HepG2 (cell line): ENCODE results near the gene BEAN1. TPM values are rescaled to one million over a fixed set of nuclear protein-coding genes. Genes with fewer than 3 reads are reported as not detected.

ENCODE experiments used
- AGO1 ChIP-seq: fragments of 200-400 bp; formaldehyde crosslinking; IDR thresholded peaks from 2 replicates; pipeline ENCODE4 v1.6.1; 2017; ENCODE audit warnings: mild to moderate bottlenecking, low read depth, low read length, moderate library complexity; ENCODE audit not compliant: poor library complexity, severe bottlenecking
- CREB3 ChIP-seq: sonication (generic); formaldehyde crosslinking; IDR thresholded peaks from 2 replicates; pipeline ENCODE4 v1.5.0; 2020; ENCODE audit warnings: missing genetic modification reagents
- EHMT2 ChIP-seq: fragments of 200-600 bp; sonication (generic); IDR thresholded peaks from 2 replicates; pipeline ENCODE4 v1.7.0; 2017; ENCODE audit warnings: antibody characterized with exemption, low read depth, low read length, borderline replicate concordance
- FOSL1 ChIP-seq: sonication (generic); formaldehyde crosslinking; IDR thresholded peaks from 2 replicates; pipeline ENCODE4 v1.9.0; 2021; ENCODE audit warnings: missing genetic modification reagents, borderline replicate concordance
- HCFC1 ChIP-seq: fragments of 150-350 bp; IDR thresholded peaks from 2 replicates; pipeline ENCODE4 v1.6.1; 2014; ENCODE audit warnings: low read depth, low read length
- HOXD1 ChIP-seq: sonication (generic); formaldehyde crosslinking; IDR thresholded peaks from 2 replicates; pipeline ENCODE4 v1.5.0; 2020; ENCODE audit warnings: missing genetic modification reagents
- PLSCR1 ChIP-seq: sonication (generic); formaldehyde crosslinking; IDR thresholded peaks from 2 replicates; pipeline ENCODE4 v1.5.0; 2020; ENCODE audit warnings: missing genetic modification reagents, mild to moderate bottlenecking, borderline replicate concordance
- STAG1 ChIP-seq: sonication (generic); formaldehyde crosslinking; IDR thresholded peaks from 2 replicates; pipeline ENCODE4 v1.4.0; 2020; ENCODE audit warnings: missing genetic modification reagents
- XRCC5 ChIP-seq: fragments of 200-400 bp; formaldehyde crosslinking; optimal IDR thresholded peaks from 2 replicates; pipeline ENCODE3; 2017; ENCODE audit warnings: mild to moderate bottlenecking, low read length
- ZNF180 ChIP-seq: sonication (generic); formaldehyde crosslinking; IDR thresholded peaks from 2 replicates; pipeline ENCODE4 v1.4.0; 2020; ENCODE audit warnings: low read depth, missing genetic modification reagents, borderline replicate concordance
- ZNF3 ChIP-seq: IDR thresholded peaks from 2 replicates; pipeline ENCODE4 v1.7.0; 2017; ENCODE audit warnings: inconsistent platforms
- ZNF441 ChIP-seq: sonication (generic); formaldehyde crosslinking; IDR thresholded peaks from 2 replicates; pipeline ENCODE4 v1.7.0; 2021; ENCODE audit warnings: missing genetic modification reagents, borderline replicate concordance
- polyA plus RNA-seq, 8 experiments: library from polyadenylated mRNA; depleted of rRNA in 3 of 8; stranded (reverse) in 7 of 8; unstranded in 1 of 8; fragments of >200 nt; fragmentation: Illumina TruSeq in 4 of 8; extraction: Trizol in 4 of 8; gene quantifications; 2 replicates each; pipeline versions ENCODE4 v1.2.1 to v1.2.3, GENCODE V29; 2011 to 2016; ENCODE audit warnings: low read depth in 4 of 8, missing spikeins in 1 of 8, mixed read lengths in 1 of 8; ENCODE audit not compliant: insufficient read depth in 1 of 8
- total RNA-seq, 5 experiments: library from RNA; depleted of rRNA; stranded (reverse); fragments of >200 nt; fragmentation: Illumina TruSeq; extraction: Trizol; gene quantifications; 2 replicates each; pipeline ENCODE4 v1.2.3, GENCODE V29; 2016; ENCODE audit warnings: low read depth in 1 of 5
- TF ChIP-seq, protein P1 (sequence below): sonication (generic); formaldehyde crosslinking; IDR thresholded peaks from 2 replicates; pipeline ENCODE4 v1.9.0; 2022; ENCODE audit warnings: missing genetic modification reagents, mild to moderate bottlenecking, borderline replicate concordance
- TF ChIP-seq, protein P2 (sequence below): sonication (generic); formaldehyde crosslinking; IDR thresholded peaks from 2 replicates; pipeline ENCODE4 v1.4.0; 2020; ENCODE audit warnings: mild to moderate bottlenecking, missing genetic modification reagents
- TF ChIP-seq, protein P3 (sequence below): sonication (generic); formaldehyde crosslinking; IDR thresholded peaks from 2 replicates; pipeline ENCODE4 v1.9.0; 2021; ENCODE audit warnings: mild to moderate bottlenecking, missing genetic modification reagents

The BEAN1 gene
- total and polyA plus RNA-seq, 2 of the 13 experiments (the other 11 are each of a cell fraction or from before 2014, with no cell fraction given) = 0.53 to 1.4 TPM

GRCh38 chr16:66406534-66407221 is 20.4 kb upstream of the BEAN1 start (continued):
- TF ChIP-seq, protein P1, sequence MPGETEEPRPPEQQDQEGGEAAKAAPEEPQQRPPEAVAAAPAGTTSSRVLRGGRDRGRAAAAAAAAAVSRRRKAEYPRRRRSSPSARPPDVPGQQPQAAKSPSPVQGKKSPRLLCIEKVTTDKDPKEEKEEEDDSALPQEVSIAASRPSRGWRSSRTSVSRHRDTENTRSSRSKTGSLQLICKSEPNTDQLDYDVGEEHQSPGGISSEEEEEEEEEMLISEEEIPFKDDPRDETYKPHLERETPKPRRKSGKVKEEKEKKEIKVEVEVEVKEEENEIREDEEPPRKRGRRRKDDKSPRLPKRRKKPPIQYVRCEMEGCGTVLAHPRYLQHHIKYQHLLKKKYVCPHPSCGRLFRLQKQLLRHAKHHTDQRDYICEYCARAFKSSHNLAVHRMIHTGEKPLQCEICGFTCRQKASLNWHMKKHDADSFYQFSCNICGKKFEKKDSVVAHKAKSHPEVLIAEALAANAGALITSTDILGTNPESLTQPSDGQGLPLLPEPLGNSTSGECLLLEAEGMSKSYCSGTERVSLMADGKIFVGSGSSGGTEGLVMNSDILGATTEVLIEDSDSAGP (CRISPR knock-in tag) = peak; percentile 73
- TF ChIP-seq CREB3 (CRISPR knock-in tag) (no peak), STAG1 (CRISPR knock-in tag) (peak; percentile 97), ZNF441 (CRISPR knock-in tag) (no peak), XRCC5 (peak; percentile 72), FOSL1 (CRISPR knock-in tag) (no peak), HCFC1 (no peak), ZNF180 (CRISPR knock-in tag) (no peak), AGO1 (no peak), ZNF3 (CRISPR knock-in tag) (no peak), PLSCR1 (no peak), EHMT2 (no peak), HOXD1 (CRISPR knock-in tag) (0 out of 2 replicates have a peak, but pooled peaks have one; percentile 20)
- TF ChIP-seq, protein P2, sequence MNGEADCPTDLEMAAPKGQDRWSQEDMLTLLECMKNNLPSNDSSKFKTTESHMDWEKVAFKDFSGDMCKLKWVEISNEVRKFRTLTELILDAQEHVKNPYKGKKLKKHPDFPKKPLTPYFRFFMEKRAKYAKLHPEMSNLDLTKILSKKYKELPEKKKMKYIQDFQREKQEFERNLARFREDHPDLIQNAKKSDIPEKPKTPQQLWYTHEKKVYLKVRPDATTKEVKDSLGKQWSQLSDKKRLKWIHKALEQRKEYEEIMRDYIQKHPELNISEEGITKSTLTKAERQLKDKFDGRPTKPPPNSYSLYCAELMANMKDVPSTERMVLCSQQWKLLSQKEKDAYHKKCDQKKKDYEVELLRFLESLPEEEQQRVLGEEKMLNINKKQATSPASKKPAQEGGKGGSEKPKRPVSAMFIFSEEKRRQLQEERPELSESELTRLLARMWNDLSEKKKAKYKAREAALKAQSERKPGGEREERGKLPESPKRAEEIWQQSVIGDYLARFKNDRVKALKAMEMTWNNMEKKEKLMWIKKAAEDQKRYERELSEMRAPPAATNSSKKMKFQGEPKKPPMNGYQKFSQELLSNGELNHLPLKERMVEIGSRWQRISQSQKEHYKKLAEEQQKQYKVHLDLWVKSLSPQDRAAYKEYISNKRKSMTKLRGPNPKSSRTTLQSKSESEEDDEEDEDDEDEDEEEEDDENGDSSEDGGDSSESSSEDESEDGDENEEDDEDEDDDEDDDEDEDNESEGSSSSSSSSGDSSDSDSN (CRISPR knock-in tag) = peak; percentile 88
- TF ChIP-seq, protein P3, sequence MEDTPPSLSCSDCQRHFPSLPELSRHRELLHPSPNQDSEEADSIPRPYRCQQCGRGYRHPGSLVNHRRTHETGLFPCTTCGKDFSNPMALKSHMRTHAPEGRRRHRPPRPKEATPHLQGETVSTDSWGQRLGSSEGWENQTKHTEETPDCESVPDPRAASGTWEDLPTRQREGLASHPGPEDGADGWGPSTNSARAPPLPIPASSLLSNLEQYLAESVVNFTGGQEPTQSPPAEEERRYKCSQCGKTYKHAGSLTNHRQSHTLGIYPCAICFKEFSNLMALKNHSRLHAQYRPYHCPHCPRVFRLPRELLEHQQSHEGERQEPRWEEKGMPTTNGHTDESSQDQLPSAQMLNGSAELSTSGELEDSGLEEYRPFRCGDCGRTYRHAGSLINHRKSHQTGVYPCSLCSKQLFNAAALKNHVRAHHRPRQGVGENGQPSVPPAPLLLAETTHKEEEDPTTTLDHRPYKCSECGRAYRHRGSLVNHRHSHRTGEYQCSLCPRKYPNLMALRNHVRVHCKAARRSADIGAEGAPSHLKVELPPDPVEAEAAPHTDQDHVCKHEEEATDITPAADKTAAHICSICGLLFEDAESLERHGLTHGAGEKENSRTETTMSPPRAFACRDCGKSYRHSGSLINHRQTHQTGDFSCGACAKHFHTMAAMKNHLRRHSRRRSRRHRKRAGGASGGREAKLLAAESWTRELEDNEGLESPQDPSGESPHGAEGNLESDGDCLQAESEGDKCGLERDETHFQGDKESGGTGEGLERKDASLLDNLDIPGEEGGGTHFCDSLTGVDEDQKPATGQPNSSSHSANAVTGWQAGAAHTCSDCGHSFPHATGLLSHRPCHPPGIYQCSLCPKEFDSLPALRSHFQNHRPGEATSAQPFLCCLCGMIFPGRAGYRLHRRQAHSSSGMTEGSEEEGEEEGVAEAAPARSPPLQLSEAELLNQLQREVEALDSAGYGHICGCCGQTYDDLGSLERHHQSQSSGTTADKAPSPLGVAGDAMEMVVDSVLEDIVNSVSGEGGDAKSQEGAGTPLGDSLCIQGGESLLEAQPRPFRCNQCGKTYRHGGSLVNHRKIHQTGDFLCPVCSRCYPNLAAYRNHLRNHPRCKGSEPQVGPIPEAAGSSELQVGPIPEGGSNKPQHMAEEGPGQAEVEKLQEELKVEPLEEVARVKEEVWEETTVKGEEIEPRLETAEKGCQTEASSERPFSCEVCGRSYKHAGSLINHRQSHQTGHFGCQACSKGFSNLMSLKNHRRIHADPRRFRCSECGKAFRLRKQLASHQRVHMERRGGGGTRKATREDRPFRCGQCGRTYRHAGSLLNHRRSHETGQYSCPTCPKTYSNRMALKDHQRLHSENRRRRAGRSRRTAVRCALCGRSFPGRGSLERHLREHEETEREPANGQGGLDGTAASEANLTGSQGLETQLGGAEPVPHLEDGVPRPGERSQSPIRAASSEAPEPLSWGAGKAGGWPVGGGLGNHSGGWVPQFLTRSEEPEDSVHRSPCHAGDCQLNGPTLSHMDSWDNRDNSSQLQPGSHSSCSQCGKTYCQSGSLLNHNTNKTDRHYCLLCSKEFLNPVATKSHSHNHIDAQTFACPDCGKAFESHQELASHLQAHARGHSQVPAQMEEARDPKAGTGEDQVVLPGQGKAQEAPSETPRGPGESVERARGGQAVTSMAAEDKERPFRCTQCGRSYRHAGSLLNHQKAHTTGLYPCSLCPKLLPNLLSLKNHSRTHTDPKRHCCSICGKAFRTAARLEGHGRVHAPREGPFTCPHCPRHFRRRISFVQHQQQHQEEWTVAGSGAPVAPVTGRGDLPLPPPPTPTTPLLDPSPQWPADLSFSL (CRISPR knock-in tag) = no peak
